UCSD-AML1 (cell line): ENCODE data around the gene ARHGAP26.
A peak's percentile ranks its signal among the peaks of the same experiment; 100 is the strongest.

Experiments used
- DNase-seq: peaks from one replicate; lab custom pipeline; 2025; ENCODE audit not compliant: unreplicated experiment; lab: John Stamatoyannopoulos, UW

The ARHGAP26 gene

GRCh38 chr5:142749321-142749720, 20.9 kb upstream of the ARHGAP26 start:
- no peak for DNase-seq

GRCh38 chr5:142753116-142753631, 17.0 kb upstream of the ARHGAP26 start:
- no peak for DNase-seq

GRCh38 chr5:142754031-142754430, 16.1 kb upstream of the ARHGAP26 start:
- no peak for DNase-seq

- DNase-seq = no peak
Observed at GRCh38 chr5:142756576-142756975, 13.6 kb upstream of the ARHGAP26 start.

GRCh38 chr5:142757564-142757963, 12.6 kb upstream of the ARHGAP26 start:
- no peak for DNase-seq

- no peak for DNase-seq
Observed at GRCh38 chr5:142758062-142758795, 11.9 kb upstream of the ARHGAP26 start.

GRCh38 chr5:142758796-142759145, 11.4 kb upstream of the ARHGAP26 start:
- no peak for DNase-seq

- no peak for DNase-seq
Observed at GRCh38 chr5:142763701-142764100, 6.5 kb upstream of the ARHGAP26 start.

GRCh38 chr5:142767178-142767577, 3.0 kb upstream of the ARHGAP26 start:
- DNase-seq = no peak

- no peak for DNase-seq
Observed at GRCh38 chr5:142767911-142768310, 2.3 kb upstream of the ARHGAP26 start.

- no peak for DNase-seq
Observed at GRCh38 chr5:142769251-142769792, 855 bp upstream of the ARHGAP26 start.

- peak; percentile 27 for DNase-seq
Observed at GRCh38 chr5:142770650-142771609, 753 bp downstream of the ARHGAP26 start.

- no peak for DNase-seq
Observed at GRCh38 chr5:142771666-142772065, 1.5 kb downstream of the ARHGAP26 start.

GRCh38 chr5:142772446-142773293, 2.5 kb downstream of the ARHGAP26 start:
- DNase-seq = no peak

- DNase-seq = no peak
Observed at GRCh38 chr5:142777099-142777498, 6.9 kb downstream of the ARHGAP26 start.

- no peak for DNase-seq
Observed at GRCh38 chr5:142777850-142778249, 7.7 kb downstream of the ARHGAP26 start.

- no peak for DNase-seq
Observed at GRCh38 chr5:142779163-142779840, 9.1 kb downstream of the ARHGAP26 start.

GRCh38 chr5:142780871-142781270, 10.7 kb downstream of the ARHGAP26 start:
- no peak for DNase-seq

GRCh38 chr5:142782976-142783530, 12.9 kb downstream of the ARHGAP26 start:
- no peak for DNase-seq
